Peyer's patch (tissue), 4 donors: ENCODE results near the gene CAPN9.

Experiments used
- CTCF ChIP-seq, 6 experiments: fragments of 450-650 bp in 4 of 6; fragments of 200-600 bp in 2 of 6; sonication (generic) in 1 of 6; IDR thresholded peaks; one replicate each; pipeline ENCODE4 v1.5.1; 2017 to 2019; ENCODE audit warnings: antibody characterized with exemption in 6 of 6, mild to moderate bottlenecking in 3 of 6, moderate library complexity in 1 of 6
- POLR2A ChIP-seq, 2 donors: fragments of 450-650 bp; IDR thresholded peaks; one replicate each; pipeline ENCODE4 v1.5.1; 2017; ENCODE audit warnings: antibody characterized with exemption in 2 of 2, mild to moderate bottlenecking in 2 of 2, moderate library complexity in 2 of 2

- TF ChIP-seq CTCF (IDR thresholded peaks at IDR 0.05) (no peak), POLR2A (IDR thresholded peaks at IDR 0.05) (no peak)
These were observed 34.7 kb upstream of the CAPN9 start for GRCh38 chr1:230712470-230712942.
